Right lobe of liver (tissue), 4 donors: Measurements from ENCODE around the gene SNAPC3.

Experiments used
- CTCF ChIP-seq, 4 donors: fragments of 200-600 bp in 3 of 4; fragments of 450-650 bp in 1 of 4; IDR thresholded peaks; one replicate each; pipeline versions ENCODE4 v1.5.1 to v1.8.0; 2016 to 2022; ENCODE audit warnings: antibody characterized with exemption in 4 of 4, mild to moderate bottlenecking in 2 of 4
- POLR2A ChIP-seq: fragments of 450-650 bp; IDR thresholded peaks from one replicate; pipeline ENCODE4 v1.6.1; 2017; ENCODE audit warnings: antibody characterized with exemption, mild to moderate bottlenecking
- donor health status: DM: no; HTN: no; CAD: no.
- donor health status: DM: no; HTN: no; CAD: no.
- donor health status: DM: no; HTN: yes; CAD: no.

- TF ChIP-seq CTCF (IDR thresholded peaks at IDR 0.05) (no peak), POLR2A (no peak)
Measured at GRCh38 chr9:15469406-15469805, 46.7 kb downstream of the SNAPC3 start.
